DND-41 (cell line): Measurements from ENCODE around the gene SERPINA12.

Experiments used
- ATAC-seq: fragments of 200-7000 bp; cut with Tn5 transposase; 3 replicates; pipeline ENCODE4 v1.9.1; 2021; ENCODE audit warnings: low read depth; ENCODE audit not compliant: insufficient read depth
- DNase-seq: peaks from one replicate; pipeline ENCODE4 v3.0.0-alpha.2; 2020
- H2AFZ ChIP-seq: 2 replicates; pipeline ENCODE4 v1.6.0; 2012; ENCODE audit warnings: low read depth, low read length
- H3K27ac ChIP-seq: 2 replicates; pipeline ENCODE4 v1.5.1; 2012; ENCODE audit warnings: low read length, inconsistent platforms
- H3K27me3 ChIP-seq: fragments of 200-600 bp; sonication (generic); 2 replicates; pipeline ENCODE4 v1.6.0; 2012; ENCODE audit warnings: low read length, mild to moderate bottlenecking, inconsistent platforms; ENCODE audit not compliant: insufficient read depth, poor library complexity
- H3K36me3 ChIP-seq: 2 replicates; pipeline ENCODE4 v1.5.1; 2012; ENCODE audit warnings: low read length, inconsistent platforms; ENCODE audit not compliant: insufficient read depth
- H3K4me1 ChIP-seq: 2 replicates; pipeline ENCODE4 v1.5.1; 2012; ENCODE audit warnings: mild to moderate bottlenecking, low read length; ENCODE audit not compliant: insufficient read depth
- H3K4me2 ChIP-seq: 2 replicates; pipeline ENCODE4 v1.6.0; 2012; ENCODE audit warnings: mild to moderate bottlenecking, moderate library complexity, low read length, inconsistent platforms; ENCODE audit not compliant: insufficient read depth
- H3K4me3 ChIP-seq, 2 experiments: fragments of 200-600 bp in 1 of 2; shearing (Covaris generic) in 1 of 2; 2 replicates each; pipeline ENCODE4 v1.5.1; 2012 to 2016; ENCODE audit warnings: inconsistent platforms in 2 of 2, low read length in 2 of 2, mild to moderate bottlenecking in 2 of 2, low read depth in 1 of 2, moderate library complexity in 1 of 2
- H3K79me2 ChIP-seq: 2 replicates; pipeline ENCODE4 v1.6.0; 2012; ENCODE audit warnings: low read length, inconsistent platforms; ENCODE audit not compliant: insufficient read depth
- H3K9ac ChIP-seq: 2 replicates; pipeline ENCODE4 v1.6.0; 2012; ENCODE audit warnings: low read depth, mild to moderate bottlenecking, inconsistent platforms, low read length, moderate library complexity
- H3K9me3 ChIP-seq: 2 replicates; pipeline ENCODE4 v1.5.1; 2012; ENCODE audit warnings: low read length, moderate library complexity, mild to moderate bottlenecking, inconsistent platforms; ENCODE audit not compliant: insufficient read depth, severe bottlenecking
- H4K20me1 ChIP-seq: 2 replicates; pipeline ENCODE4 v1.6.0; 2012; ENCODE audit warnings: low read length; ENCODE audit not compliant: insufficient read depth
- CTCF ChIP-seq: IDR thresholded peaks from 2 replicates; pipeline ENCODE4 v1.5.1; 2012; ENCODE audit warnings: borderline replicate concordance, low read length, moderate library complexity, mild to moderate bottlenecking; ENCODE audit not compliant: poor library complexity, severe bottlenecking; ENCODE audit errors: extremely low read depth
- EZH2 ChIP-seq: IDR thresholded peaks from 3 replicates; pipeline ENCODE4 v1.6.1; 2012; ENCODE audit warnings: borderline replicate concordance, low read depth, mild to moderate bottlenecking, moderate library complexity, low read length, inconsistent platforms; ENCODE audit not compliant: severe bottlenecking

Gene SERPINA12

GRCh38 chr14:94532447-94532846 is 23.2 kb upstream of the SERPINA12 start:
- no peaks in the 10 kb centered on the region for H3K4me1 ChIP-seq
- no peak overlapping the region for H3K9ac ChIP-seq
- H3K27me3 ChIP-seq: no peaks in the 10 kb centered on the region
- TF ChIP-seq CTCF: no peak
- TF ChIP-seq EZH2: no peak
- H4K20me1 ChIP-seq: no peaks in the 10 kb centered on the region
- H2AFZ ChIP-seq: no peak overlapping the region
- H3K79me2 ChIP-seq: no peaks in the 10 kb centered on the region
- no peaks in the 10 kb centered on the region for H3K36me3 ChIP-seq
- H3K27ac ChIP-seq: no peak overlapping the region
- no peak overlapping the region for H3K4me2 ChIP-seq
- no peak overlapping the region for H3K4me3 ChIP-seq
- no peak for ATAC-seq
- no peaks in the 10 kb centered on the region for H3K9me3 ChIP-seq
- DNase-seq: no peak

- H3K36me3 ChIP-seq: no peaks in the 10 kb centered on the region
- H3K4me1 ChIP-seq: no peaks in the 10 kb centered on the region
- no peak overlapping the region for H3K9ac ChIP-seq
- H4K20me1 ChIP-seq: no peaks in the 10 kb centered on the region
- no peak overlapping the region for H2AFZ ChIP-seq
- TF ChIP-seq EZH2 (no peak), CTCF (no peak)
- no peak overlapping the region for H3K4me3 ChIP-seq
- no peak for DNase-seq
- no peaks in the 10 kb centered on the region for H3K9me3 ChIP-seq
- H3K27me3 ChIP-seq: no peaks in the 10 kb centered on the region
- H3K27ac ChIP-seq: no peak overlapping the region
- ATAC-seq: no peak
- H3K79me2 ChIP-seq: no peaks in the 10 kb centered on the region
- no peak overlapping the region for H3K4me2 ChIP-seq
Measured at GRCh38 chr14:94531187-94531586, 21.9 kb upstream of the SERPINA12 start.

GRCh38 chr14:94524093-94524492 is 14.8 kb upstream of the SERPINA12 start:
- TF ChIP-seq CTCF (no peak), EZH2 (no peak)
- H3K4me2 ChIP-seq: no peak overlapping the region
- H3K9me3 ChIP-seq: no peaks in the 10 kb centered on the region
- no peak overlapping the region for H3K9ac ChIP-seq
- DNase-seq (no peak), ATAC-seq (no peak)
- H3K79me2 ChIP-seq: no peaks in the 10 kb centered on the region
- H4K20me1 ChIP-seq: no peaks in the 10 kb centered on the region
- H3K27ac ChIP-seq: no peak overlapping the region
- H2AFZ ChIP-seq: no peak overlapping the region
- H3K4me1 ChIP-seq: no peaks in the 10 kb centered on the region
- H3K27me3 ChIP-seq: no peaks in the 10 kb centered on the region
- H3K4me3 ChIP-seq: no peak overlapping the region
- no peaks in the 10 kb centered on the region for H3K36me3 ChIP-seq

GRCh38 chr14:94523265-94523664 is 14.0 kb upstream of the SERPINA12 start:
- ATAC-seq (no peak), DNase-seq (no peak)
- no peak for TF ChIP-seq CTCF
- TF ChIP-seq EZH2: no peak
- H3K27ac ChIP-seq: no peak overlapping the region
- H3K9me3 ChIP-seq: no peaks in the 10 kb centered on the region
- no peaks in the 10 kb centered on the region for H3K4me1 ChIP-seq
- no peak overlapping the region for H3K4me3 ChIP-seq
- no peaks in the 10 kb centered on the region for H3K36me3 ChIP-seq
- no peak overlapping the region for H3K4me2 ChIP-seq
- H4K20me1 ChIP-seq: no peaks in the 10 kb centered on the region
- H3K9ac ChIP-seq: no peak overlapping the region
- no peak overlapping the region for H2AFZ ChIP-seq
- no peaks in the 10 kb centered on the region for H3K79me2 ChIP-seq
- no peaks in the 10 kb centered on the region for H3K27me3 ChIP-seq
